ENCODE results near the gene TCF25. TPM values are rescaled to one million over a fixed set of nuclear protein-coding genes. Genes with fewer than 3 reads are reported as not detected.

Gene TCF25
- total and polyA plus RNA-seq, 2 experiments from 2014 or later = 95.4 to 143 TPM

- Histone ChIP-seq H3K9me2 (ENCODE audit: insufficient read depth) (no peaks in the 10 kb centered on the region), H4K20me1 (replicated peaks; ENCODE audit: insufficient read depth) (peaks cover 6% of the 10 kb centered on the region), H2AFZ (no peak overlapping the region), H3K36me3 (ENCODE audit: insufficient read depth) (no peaks in the 10 kb centered on the region), H3F3A (replicated peaks; ENCODE audit: low read depth) (peaks cover 8% of the 10 kb centered on the region; the same call in 1 of the 2 replicates), H3K4me3 (no peak overlapping the region), H3K27ac (ENCODE audit: low read depth) (no peak overlapping the region), H3K4me1 (ENCODE audit: insufficient read depth) (no peaks in the 10 kb centered on the region), H3K79me2 (replicated peaks; ENCODE audit: insufficient read depth) (no peaks in the 10 kb centered on the region), H3K27me3 (ENCODE audit: insufficient read depth) (no peaks in the 10 kb centered on the region), H3K4me2 (no peak overlapping the region)
- no peak for TF ChIP-seq JUNB (IDR thresholded peaks at IDR 0.05; ENCODE audit: unreplicated experiment)
- TF ChIP-seq ZNF114 (CRISPR knock-in tag; IDR thresholded peaks at IDR 0.05) = no peak
- TF ChIP-seq EZH2 (IDR thresholded peaks at IDR 0.05; ENCODE audit: low read depth, unreplicated experiment) = no peak
- no peak for TF ChIP-seq CREB1 (CRISPR knock-in tag; IDR thresholded peaks at IDR 0.05; ENCODE audit: low read depth)
- no peak for TF ChIP-seq POLR2AphosphoS5 (IDR thresholded peaks at IDR 0.05; ENCODE audit: low read depth)
- TF ChIP-seq NANOG (IDR thresholded peaks at IDR 0.05; ENCODE audit: borderline replicate concordance) = no peak
- TF ChIP-seq ZNF331 (CRISPR knock-in tag; IDR thresholded peaks at IDR 0.05; ENCODE audit: low read depth) = no peak
- TF ChIP-seq CTCF (conservative IDR thresholded peaks at IDR 0.05; ENCODE audit: low read depth in 2 of 2) = no peak
- no peak for TF ChIP-seq EZH2phosphoT487 (IDR thresholded peaks at IDR 0.05; ENCODE audit: unreplicated experiment)
- TF ChIP-seq STAT1 (IDR thresholded peaks at IDR 0.05; ENCODE audit: unreplicated experiment) = no peak
- no peak for TF ChIP-seq ETS1 (IDR thresholded peaks at IDR 0.05)
- no peak for TF ChIP-seq REST (IDR thresholded peaks at IDR 0.05; ENCODE audit: unreplicated experiment)
- TF ChIP-seq ZNF462 (CRISPR knock-in tag; IDR thresholded peaks at IDR 0.05) = no peak
- DNase-seq (ENCODE audit: low spot score) = no peak
- Mint-ChIP-seq H3K4me1 (no peaks in the 10 kb centered on the region), H3K4me3 (no peak overlapping the region), H3K9me3 (peaks cover 7% of the 10 kb centered on the region), H3K27me3 (ENCODE audit: insufficient read depth, low read depth, poor library complexity) (peaks cover 1% of the 10 kb centered on the region), H3K36me3 (ENCODE audit: low read depth) (peaks cover 28% of the 10 kb centered on the region), H3K27ac (no peak overlapping the region)
- no peak for ATAC-seq
Observed at GRCh38 chr16:89863741-89864526, 9.5 kb upstream of the TCF25 start.

Measured in GM23338 (cell line).